Fibroblast of the aortic adventitia (primary cell): ENCODE results near the gene HINT2. TPM values are rescaled to one million over a fixed set of nuclear protein-coding genes. Genes with fewer than 3 reads are reported as not detected.

Source experiments
- DNase-seq: peaks from one replicate; pipeline ENCODE4 v3.0.0-alpha.2; 2010; ENCODE audit warnings: low read depth
- H3K4me3 ChIP-seq: 2 replicates; pipeline ENCODE4 v1.5.1; 2011; ENCODE audit warnings: low read depth, mild to moderate bottlenecking, control low read depth, low read length, moderate library complexity
- total RNA-seq: library from RNA; depleted of rRNA; stranded (reverse); fragments of >200 nt; gene quantifications from 2 replicates; pipeline ENCODE4 v1.2.3, GENCODE V29; 2012; ENCODE audit warnings: low replicate concordance
- TF ChIP-seq, protein P1 (sequence below): IDR thresholded peaks from 2 replicates; pipeline ENCODE4 v1.5.1; 2011; ENCODE audit warnings: mild to moderate bottlenecking, low read length, control low read depth, inconsistent platforms; ENCODE audit not compliant: insufficient read depth

The HINT2 gene
- total RNA-seq, 1 donor = 24.9 TPM

DNA sequence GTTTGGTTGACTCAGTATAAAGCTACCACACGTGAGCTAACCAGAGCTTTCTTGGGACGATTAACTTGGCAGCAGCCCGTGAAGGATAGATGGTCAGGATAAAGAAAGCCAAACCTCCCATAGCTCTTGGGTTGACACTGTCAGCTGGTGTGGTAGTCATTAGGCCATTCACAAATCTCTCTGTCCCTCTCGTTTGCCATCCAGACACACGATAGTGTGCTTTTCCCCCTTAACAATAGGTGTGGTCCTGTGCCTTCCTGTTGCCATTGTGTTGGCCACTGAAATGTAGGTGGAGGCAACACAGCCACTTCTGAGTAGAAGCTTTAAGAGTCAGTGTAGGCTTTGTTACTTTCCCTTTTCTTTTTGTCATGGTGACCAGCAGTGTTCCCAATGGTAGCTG is 43.6 kb upstream of the HINT2 start:
- DNase-seq = no peak
- H3K4me3 ChIP-seq = no peak overlapping the region
- TF ChIP-seq, protein P1, sequence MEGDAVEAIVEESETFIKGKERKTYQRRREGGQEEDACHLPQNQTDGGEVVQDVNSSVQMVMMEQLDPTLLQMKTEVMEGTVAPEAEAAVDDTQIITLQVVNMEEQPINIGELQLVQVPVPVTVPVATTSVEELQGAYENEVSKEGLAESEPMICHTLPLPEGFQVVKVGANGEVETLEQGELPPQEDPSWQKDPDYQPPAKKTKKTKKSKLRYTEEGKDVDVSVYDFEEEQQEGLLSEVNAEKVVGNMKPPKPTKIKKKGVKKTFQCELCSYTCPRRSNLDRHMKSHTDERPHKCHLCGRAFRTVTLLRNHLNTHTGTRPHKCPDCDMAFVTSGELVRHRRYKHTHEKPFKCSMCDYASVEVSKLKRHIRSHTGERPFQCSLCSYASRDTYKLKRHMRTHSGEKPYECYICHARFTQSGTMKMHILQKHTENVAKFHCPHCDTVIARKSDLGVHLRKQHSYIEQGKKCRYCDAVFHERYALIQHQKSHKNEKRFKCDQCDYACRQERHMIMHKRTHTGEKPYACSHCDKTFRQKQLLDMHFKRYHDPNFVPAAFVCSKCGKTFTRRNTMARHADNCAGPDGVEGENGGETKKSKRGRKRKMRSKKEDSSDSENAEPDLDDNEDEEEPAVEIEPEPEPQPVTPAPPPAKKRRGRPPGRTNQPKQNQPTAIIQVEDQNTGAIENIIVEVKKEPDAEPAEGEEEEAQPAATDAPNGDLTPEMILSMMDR = no peak

DNA sequence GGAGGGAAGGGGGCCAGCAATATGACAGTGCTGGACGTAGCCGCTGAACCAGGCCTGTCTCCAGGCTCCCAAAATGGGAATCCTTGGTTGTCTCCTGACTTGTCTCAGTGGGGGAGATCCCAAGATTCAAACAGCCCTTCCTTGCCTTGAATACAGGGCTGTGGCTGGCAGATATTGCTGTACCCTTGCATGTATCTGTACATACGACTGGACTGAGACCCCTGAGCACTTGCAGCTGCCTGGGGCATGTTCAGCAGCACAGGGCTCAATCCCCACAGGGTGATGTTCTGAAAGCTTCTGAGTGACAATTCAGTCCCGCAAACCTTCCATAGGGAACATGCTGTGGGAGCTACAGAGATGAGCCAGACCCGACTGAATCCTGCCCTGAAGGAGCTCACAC is 42.0 kb upstream of the HINT2 start:
- no peak overlapping the region for H3K4me3 ChIP-seq
- TF ChIP-seq, protein P1 = no peak
- DNase-seq = no peak

DNA sequence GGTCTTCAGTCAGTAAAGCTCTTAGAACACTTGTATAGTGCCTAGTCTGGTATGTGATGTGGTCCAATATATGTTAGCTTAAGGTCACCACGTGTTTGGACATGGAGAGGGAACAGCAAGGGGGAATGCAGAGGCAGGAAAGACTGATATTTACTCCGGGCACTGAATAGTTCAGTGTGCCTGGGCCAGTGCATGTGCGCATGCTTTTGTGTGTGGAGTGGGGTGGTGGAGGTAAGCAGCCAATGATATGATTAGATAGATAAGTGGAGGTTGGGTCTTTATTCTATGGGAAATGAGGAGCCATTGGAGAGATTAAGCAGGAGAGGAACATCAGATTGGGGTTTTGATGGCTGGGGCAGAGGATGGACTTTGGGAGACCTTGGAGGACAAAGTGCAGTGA is 41.4 kb upstream of the HINT2 start:
- no peak for DNase-seq
- H3K4me3 ChIP-seq = no peak overlapping the region
- TF ChIP-seq, protein P1 = no peak

DNA sequence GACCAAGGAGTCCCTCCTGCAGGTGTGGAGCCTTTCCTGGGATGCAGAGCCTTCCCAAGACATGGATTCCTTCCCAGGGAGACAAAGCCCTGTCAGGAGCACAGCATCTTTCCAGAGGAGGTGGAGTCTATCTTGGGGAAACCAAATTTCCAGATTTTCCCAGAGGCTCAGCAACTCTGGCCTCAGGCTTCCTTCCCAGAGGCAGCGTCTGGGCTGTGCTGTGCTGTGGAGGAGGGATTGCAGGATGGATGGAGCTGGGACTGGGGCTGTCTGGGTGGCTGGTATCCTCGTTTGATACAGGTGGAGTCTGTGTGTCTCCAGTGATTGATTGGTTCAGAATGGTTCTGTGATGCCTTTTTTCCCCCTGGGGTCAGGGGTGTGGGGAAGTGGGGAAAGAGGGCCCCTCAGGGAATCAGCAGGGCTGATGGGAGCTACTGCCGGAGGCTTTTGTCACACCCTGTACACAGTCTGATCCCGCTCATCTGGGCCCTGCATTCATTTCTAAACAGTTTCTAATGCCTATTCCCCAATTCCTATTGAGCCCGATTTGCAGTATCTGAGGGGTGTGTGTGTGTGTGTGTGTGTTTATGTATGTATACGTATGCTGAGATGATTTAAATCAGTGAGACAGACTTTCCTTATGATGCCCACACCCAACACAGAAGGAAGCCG is 39.4 kb upstream of the HINT2 start:
- H3K4me3 ChIP-seq = no peak overlapping the region
- DNase-seq = no peak
- TF ChIP-seq, protein P1 = no peak

DNA sequence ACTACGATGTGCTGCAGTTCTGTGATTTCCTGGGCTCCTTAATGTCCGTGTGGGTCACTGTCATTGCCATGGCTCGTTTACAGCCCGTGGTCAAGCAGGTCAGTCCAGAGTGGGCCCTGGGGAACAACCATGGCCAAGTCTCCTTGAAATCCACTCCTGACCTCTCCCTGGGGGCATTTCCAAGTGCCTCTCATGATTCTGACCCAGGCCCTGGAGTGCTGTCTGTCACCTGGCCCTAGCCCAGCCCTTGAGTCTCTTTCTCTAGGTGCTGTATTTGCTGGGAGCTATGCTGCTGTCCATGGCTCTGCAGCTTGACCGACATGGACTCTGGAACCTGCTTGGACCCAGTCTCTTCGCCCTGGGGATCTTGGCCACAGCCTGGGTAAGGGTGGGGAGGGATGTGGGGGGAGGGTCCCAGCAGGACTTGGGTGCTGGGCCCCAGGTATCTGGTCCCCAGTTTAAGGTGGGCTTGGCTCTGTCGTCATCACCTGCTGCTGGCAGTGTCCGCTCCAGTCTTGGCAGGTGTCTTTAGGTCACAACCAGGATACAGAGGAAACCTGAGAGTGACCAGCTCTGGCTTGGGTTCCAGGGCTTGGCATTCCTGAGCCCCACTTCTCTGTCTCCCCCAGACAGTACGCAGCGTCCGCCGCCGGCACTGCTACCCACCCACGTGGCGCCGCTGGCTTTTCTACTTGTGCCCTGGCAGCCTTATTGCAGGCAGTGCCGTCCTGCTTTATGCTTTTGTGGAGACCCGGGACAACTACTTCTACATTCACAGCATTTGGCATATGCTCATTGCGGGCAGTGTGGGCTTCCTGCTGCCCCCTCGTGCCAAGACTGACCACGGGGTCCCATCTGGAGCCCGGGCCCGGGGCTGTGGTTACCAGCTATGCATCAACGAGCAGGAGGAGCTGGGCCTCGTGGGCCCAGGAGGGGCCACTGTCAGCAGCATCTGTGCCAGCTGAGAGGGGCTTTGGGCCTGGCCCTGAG is 38.3 kb upstream of the HINT2 start:
- no peak for DNase-seq

DNA sequence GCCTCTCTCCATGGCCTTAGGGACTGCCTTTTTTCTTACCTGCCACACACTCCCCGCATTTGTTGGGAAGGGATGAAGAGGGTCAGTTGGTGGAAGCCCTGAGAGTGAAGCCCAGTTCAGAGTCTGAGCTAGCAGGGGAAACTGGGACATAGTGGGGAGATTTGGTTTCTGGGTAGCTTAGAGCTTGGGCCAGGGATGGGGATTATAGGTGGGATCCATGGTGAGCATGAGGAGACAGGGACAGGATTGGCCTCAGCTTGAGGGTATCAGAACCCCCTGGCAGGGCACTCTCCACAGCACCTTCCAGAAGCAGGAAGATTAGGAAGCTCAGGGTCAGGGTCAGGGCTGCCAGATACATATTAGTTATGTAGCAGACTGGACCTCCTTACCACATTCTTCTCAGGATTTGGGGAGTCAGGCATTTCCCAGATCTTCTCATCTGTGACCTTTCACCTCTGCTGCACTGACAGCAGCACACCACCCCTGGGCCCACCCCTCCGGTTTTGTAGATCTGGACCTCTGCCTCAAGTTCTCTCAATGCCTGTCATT is 37.5 kb upstream of the HINT2 start:
- H3K4me3 ChIP-seq = no peak overlapping the region
- no peak for DNase-seq
- TF ChIP-seq, protein P1 = no peak

More for the DNA sequence above, 38.3 kb upstream of the HINT2 start:
- TF ChIP-seq, protein P1 = no peak
- H3K4me3 ChIP-seq = no peak overlapping the region
